GM23338 (cell line): Measurements from ENCODE around the gene PLPP7. TPM values are rescaled to one million over a fixed set of nuclear protein-coding genes. Genes with fewer than 3 reads are reported as not detected.

Experiments used
- ATAC-seq: fragments of 200-7000 bp; cut with Tn5 transposase; 3 replicates; pipeline ENCODE4 v1.9.1; 2020
- DNase-seq: peaks from one replicate; pipeline ENCODE4 v3.0.0-alpha.2; 2015; ENCODE audit warnings: low spot score
- H2AFZ ChIP-seq: fragments of 200-600 bp; sonication (generic); 2 replicates; pipeline ENCODE4 v1.8.0; 2016; ENCODE audit warnings: antibody characterized with exemption, mild to moderate bottlenecking, moderate library complexity
- H3F3A ChIP-seq: fragments of 200-600 bp; sonication (generic); replicated peaks from 2 replicates; pipeline ENCODE4 v1.8.0; 2017; ENCODE audit warnings: antibody characterized with exemption, mixed run types, low read depth
- H3K27ac ChIP-seq: fragments of 200-600 bp; sonication (generic); 2 replicates; pipeline ENCODE4 v1.6.1; 2016; ENCODE audit warnings: low read depth
- H3K27me3 ChIP-seq: fragments of 200-600 bp; sonication (generic); 2 replicates; pipeline ENCODE4 v1.8.0; 2016; ENCODE audit warnings: mild to moderate bottlenecking, mixed run types, moderate library complexity; ENCODE audit not compliant: insufficient read depth
- H3K36me3 ChIP-seq: fragments of 200-600 bp; sonication (generic); 2 replicates; pipeline ENCODE4 v1.8.0; 2016; ENCODE audit warnings: mild to moderate bottlenecking; ENCODE audit not compliant: insufficient read depth
- H3K4me1 ChIP-seq: fragments of 200-600 bp; sonication (generic); 2 replicates; pipeline ENCODE4 v1.8.0; 2016; ENCODE audit warnings: mild to moderate bottlenecking, moderate library complexity; ENCODE audit not compliant: insufficient read depth
- H3K4me2 ChIP-seq: fragments of 200-600 bp; sonication (generic); 2 replicates; pipeline ENCODE4 v1.7.1; 2017; ENCODE audit warnings: mixed run types
- H3K4me3 ChIP-seq: fragments of 200-600 bp; sonication (generic); 2 replicates; pipeline ENCODE4 v1.6.1; 2016; ENCODE audit warnings: mixed run types
- H3K79me2 ChIP-seq: fragments of 200-600 bp; sonication (generic); replicated peaks from 2 replicates; pipeline ENCODE4 v1.8.0; 2017; ENCODE audit warnings: mild to moderate bottlenecking; ENCODE audit not compliant: insufficient read depth
- H3K9me2 ChIP-seq: fragments of 200-600 bp; sonication (generic); 2 replicates; pipeline ENCODE4 v1.8.0; 2017; ENCODE audit not compliant: insufficient read depth
- H4K20me1 ChIP-seq: fragments of 200-600 bp; sonication (generic); replicated peaks from 2 replicates; pipeline ENCODE4 v1.8.0; 2017; ENCODE audit warnings: mild to moderate bottlenecking; ENCODE audit not compliant: insufficient read depth
- H3K27ac Mint-ChIP-seq: 2 replicates; pipeline ENCODE4 v1.8.0; 2020; ENCODE audit warnings: inconsistent platforms, mild to moderate bottlenecking, moderate library complexity, mixed read lengths
- H3K27me3 Mint-ChIP-seq: 3 replicates; pipeline ENCODE4 v1.8.0; 2022; ENCODE audit warnings: low read depth, mild to moderate bottlenecking, moderate library complexity, mixed read lengths, inconsistent platforms; ENCODE audit not compliant: insufficient read depth, poor library complexity
- H3K36me3 Mint-ChIP-seq: 3 replicates; pipeline ENCODE4 v1.8.0; 2021; ENCODE audit warnings: low read depth, mild to moderate bottlenecking, inconsistent platforms, moderate library complexity, mixed read lengths
- H3K4me1 Mint-ChIP-seq: 3 replicates; pipeline ENCODE4 v1.8.0; 2020; ENCODE audit warnings: mild to moderate bottlenecking, inconsistent platforms, mixed read lengths
- H3K4me3 Mint-ChIP-seq: 3 replicates; pipeline ENCODE4 v1.8.0; 2021; ENCODE audit warnings: moderate library complexity, mild to moderate bottlenecking, inconsistent platforms, mixed read lengths
- H3K9me3 Mint-ChIP-seq: 3 replicates; pipeline ENCODE4 v1.8.0; 2020; ENCODE audit warnings: moderate library complexity, mild to moderate bottlenecking, inconsistent platforms, mixed read lengths
- ETS1 ChIP-seq: IDR thresholded peaks from 2 replicates; pipeline ENCODE4 v1.6.1; 2016; ENCODE audit warnings: antibody characterized with exemption
- EZH2 ChIP-seq: fragments of 200-600 bp; sonication (generic); IDR thresholded peaks from one replicate; pipeline ENCODE4 v1.8.0; 2017; ENCODE audit warnings: antibody characterized with exemption, mild to moderate bottlenecking, low read depth; ENCODE audit not compliant: unreplicated experiment
- EZH2phosphoT487 ChIP-seq: fragments of 200-600 bp; sonication (generic); IDR thresholded peaks from one replicate; pipeline ENCODE4 v1.8.1; 2018; ENCODE audit warnings: antibody characterized with exemption; ENCODE audit not compliant: unreplicated experiment
- JUNB ChIP-seq: IDR thresholded peaks from one replicate; pipeline ENCODE4 v1.6.1; 2016; ENCODE audit warnings: antibody characterized with exemption; ENCODE audit not compliant: unreplicated experiment
- POLR2AphosphoS5 ChIP-seq: IDR thresholded peaks from 2 replicates; pipeline ENCODE4 v1.6.1; 2016; ENCODE audit warnings: antibody characterized with exemption, low read depth
- ZNF331 ChIP-seq: fragments of 250-450 bp; sonication (Bioruptor Pico); IDR thresholded peaks from 2 replicates; pipeline ENCODE4 v1.5.0; 2020; ENCODE audit warnings: low read depth, mild to moderate bottlenecking, moderate library complexity
- ZNF462 ChIP-seq: fragments of 250-450 bp; sonication (Bioruptor Pico); IDR thresholded peaks from 2 replicates; pipeline ENCODE4 v1.5.0; 2020; ENCODE audit warnings: mild to moderate bottlenecking, moderate library complexity
- polyA plus RNA-seq: library from polyadenylated mRNA; unstranded; fragments of >200 nt; fragmentation: Nextera tagmentation; extraction: Ambion mirVana; gene quantifications from 2 replicates; pipeline ENCODE4 v1.2.1, GENCODE V29; 2016
- total RNA-seq: library from RNA; depleted of rRNA; stranded (reverse); fragments of >200 nt; shearing (Covaris generic); gene quantifications from 2 replicates; pipeline ENCODE4 v1.2.3, GENCODE V29; 2014
- TF ChIP-seq, protein P1 (sequence below), 2 experiments: fragments of 200-600 bp in 1 of 2; sonication (generic) in 1 of 2; conservative IDR thresholded peaks; 2 replicates each; pipeline versions ENCODE4 v1.5.1 to v1.6.1; 2016 to 2017; ENCODE audit warnings: antibody characterized with exemption in 2 of 2, low read depth in 2 of 2, mild to moderate bottlenecking in 2 of 2, moderate library complexity in 1 of 2

PLPP7 gene
- total and polyA plus RNA-seq, 2 experiments from 2014 or later, result 1.6 to 2.4 TPM

- H3K9me3 Mint-ChIP-seq, result no peaks in the 10 kb centered on the region
- H3K27ac ChIP-seq, result no peak within 1 kb of the TSS
- no peak within 1 kb of the TSS for H3K27ac Mint-ChIP-seq
- H3K4me1 ChIP-seq, result peaks cover 7% of the 10 kb centered on the region; the same call in 1 of the 2 replicates
- no peaks in the 10 kb centered on the region for H3K36me3 ChIP-seq
- peaks cover 33% of the 10 kb centered on the region for H3K27me3 Mint-ChIP-seq
- peaks cover 22% of the 10 kb centered on the region for H3K27me3 ChIP-seq
- peak within 1 kb of the TSS; percentile 63; the same call in 1 of the 2 replicates for H2AFZ ChIP-seq
- H3K4me2 ChIP-seq, result peak within 1 kb of the TSS; percentile 85
- TF ChIP-seq ETS1, result no peak
- no peak for TF ChIP-seq ZNF331 (CRISPR knock-in tag)
- no peak for TF ChIP-seq JUNB
- TF ChIP-seq, protein P1, sequence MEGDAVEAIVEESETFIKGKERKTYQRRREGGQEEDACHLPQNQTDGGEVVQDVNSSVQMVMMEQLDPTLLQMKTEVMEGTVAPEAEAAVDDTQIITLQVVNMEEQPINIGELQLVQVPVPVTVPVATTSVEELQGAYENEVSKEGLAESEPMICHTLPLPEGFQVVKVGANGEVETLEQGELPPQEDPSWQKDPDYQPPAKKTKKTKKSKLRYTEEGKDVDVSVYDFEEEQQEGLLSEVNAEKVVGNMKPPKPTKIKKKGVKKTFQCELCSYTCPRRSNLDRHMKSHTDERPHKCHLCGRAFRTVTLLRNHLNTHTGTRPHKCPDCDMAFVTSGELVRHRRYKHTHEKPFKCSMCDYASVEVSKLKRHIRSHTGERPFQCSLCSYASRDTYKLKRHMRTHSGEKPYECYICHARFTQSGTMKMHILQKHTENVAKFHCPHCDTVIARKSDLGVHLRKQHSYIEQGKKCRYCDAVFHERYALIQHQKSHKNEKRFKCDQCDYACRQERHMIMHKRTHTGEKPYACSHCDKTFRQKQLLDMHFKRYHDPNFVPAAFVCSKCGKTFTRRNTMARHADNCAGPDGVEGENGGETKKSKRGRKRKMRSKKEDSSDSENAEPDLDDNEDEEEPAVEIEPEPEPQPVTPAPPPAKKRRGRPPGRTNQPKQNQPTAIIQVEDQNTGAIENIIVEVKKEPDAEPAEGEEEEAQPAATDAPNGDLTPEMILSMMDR (conservative IDR thresholded peaks at IDR 0.05; ENCODE audit: low read depth in 2 of 2), result no peak
- TF ChIP-seq EZH2phosphoT487, result no peak
- TF ChIP-seq ZNF462 (CRISPR knock-in tag), result no peak
- TF ChIP-seq EZH2, result peak; percentile 45
- no peak for TF ChIP-seq POLR2AphosphoS5
- no peaks in the 10 kb centered on the region for H3K79me2 ChIP-seq
- peak within 1 kb of the TSS; percentile 63 for H3K4me3 Mint-ChIP-seq
- ATAC-seq, result peak; percentile 4; the same call in 2 of the 3 replicates
- H3K9me2 ChIP-seq, result no peaks in the 10 kb centered on the region
- H3F3A ChIP-seq, result peaks cover 18% of the 10 kb centered on the region; the same call in 1 of the 2 replicates
- H3K4me3 ChIP-seq, result peak within 1 kb of the TSS; percentile 73
- peak; percentile 69 for DNase-seq
- H3K36me3 Mint-ChIP-seq, result no peaks in the 10 kb centered on the region
- peaks cover 32% of the 10 kb centered on the region for H3K4me1 Mint-ChIP-seq
- H4K20me1 ChIP-seq, result no peaks in the 10 kb centered on the region
These were observed 13.2 kb upstream of the PLPP7 start, which contains the start of gene FAM78A for GRCh38 chr9:131276094-131276888. TSS of gene FAM78A (minus strand) at chr9:131276510. CDS start at chr9:131276179, 331 bp downstream.
